Testis (tissue), 2 donors: ENCODE measurements around the gene CD28.

Experiments used
- POLR2A ChIP-seq: fragments of 450-650 bp; IDR thresholded peaks from one replicate; pipeline ENCODE4 v1.6.1; 2017; ENCODE audit warnings: antibody characterized with exemption, mild to moderate bottlenecking, moderate library complexity
- TF ChIP-seq, protein P1 (sequence below), 3 experiments: fragments of 450-650 bp in 2 of 3; fragments of 200-600 bp in 1 of 3; sonication (generic) in 1 of 3; IDR thresholded peaks; one replicate each; pipeline ENCODE4 v1.5.1; 2016 to 2019; ENCODE audit warnings: antibody characterized with exemption in 3 of 3, mild to moderate bottlenecking in 2 of 3, moderate library complexity in 1 of 3

DNA sequence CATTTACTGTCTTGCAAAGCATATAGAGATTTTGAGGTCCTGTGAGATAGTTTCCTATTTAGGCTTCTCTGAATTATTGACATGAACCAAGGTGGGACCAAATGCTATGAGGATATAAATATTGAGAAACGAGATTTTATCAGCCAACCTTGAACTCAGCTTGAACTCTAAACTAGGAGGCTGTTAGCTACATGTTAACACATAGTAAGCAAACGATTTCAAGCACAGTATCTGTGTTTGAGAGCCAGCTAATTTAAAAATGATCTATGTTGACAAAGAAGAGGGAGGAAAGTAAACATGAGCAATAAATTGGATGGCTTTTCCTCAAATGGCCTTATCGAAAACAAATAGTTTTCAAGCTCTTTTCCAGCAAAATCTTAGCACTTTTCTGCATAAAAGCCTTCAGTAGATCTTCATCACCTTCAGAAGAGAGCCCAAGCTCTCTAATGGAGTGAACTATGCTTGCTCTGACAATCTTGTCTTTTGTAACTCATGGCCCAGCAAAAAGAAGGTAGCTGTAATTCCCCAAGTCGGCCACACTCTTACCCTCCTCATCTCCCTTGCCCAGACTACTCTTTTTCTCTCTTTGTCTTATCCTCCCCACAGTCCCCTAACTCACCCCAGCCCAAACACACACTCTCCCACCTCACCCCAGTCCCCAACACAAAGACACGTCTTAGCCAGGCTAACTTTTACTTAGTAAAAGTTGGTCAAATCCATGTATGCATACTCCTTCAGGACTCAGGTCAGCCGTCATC is 14.7 kb downstream of the CD28 start:
- TF ChIP-seq, protein P1, sequence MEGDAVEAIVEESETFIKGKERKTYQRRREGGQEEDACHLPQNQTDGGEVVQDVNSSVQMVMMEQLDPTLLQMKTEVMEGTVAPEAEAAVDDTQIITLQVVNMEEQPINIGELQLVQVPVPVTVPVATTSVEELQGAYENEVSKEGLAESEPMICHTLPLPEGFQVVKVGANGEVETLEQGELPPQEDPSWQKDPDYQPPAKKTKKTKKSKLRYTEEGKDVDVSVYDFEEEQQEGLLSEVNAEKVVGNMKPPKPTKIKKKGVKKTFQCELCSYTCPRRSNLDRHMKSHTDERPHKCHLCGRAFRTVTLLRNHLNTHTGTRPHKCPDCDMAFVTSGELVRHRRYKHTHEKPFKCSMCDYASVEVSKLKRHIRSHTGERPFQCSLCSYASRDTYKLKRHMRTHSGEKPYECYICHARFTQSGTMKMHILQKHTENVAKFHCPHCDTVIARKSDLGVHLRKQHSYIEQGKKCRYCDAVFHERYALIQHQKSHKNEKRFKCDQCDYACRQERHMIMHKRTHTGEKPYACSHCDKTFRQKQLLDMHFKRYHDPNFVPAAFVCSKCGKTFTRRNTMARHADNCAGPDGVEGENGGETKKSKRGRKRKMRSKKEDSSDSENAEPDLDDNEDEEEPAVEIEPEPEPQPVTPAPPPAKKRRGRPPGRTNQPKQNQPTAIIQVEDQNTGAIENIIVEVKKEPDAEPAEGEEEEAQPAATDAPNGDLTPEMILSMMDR (IDR thresholded peaks at IDR 0.05) = no peak
- no peak for TF ChIP-seq POLR2A
